Ascending aorta (tissue), 2 donors: ENCODE results near the gene NPRL2. TPM values are rescaled to one million over a fixed set of nuclear protein-coding genes. Genes with fewer than 3 reads are reported as not detected.

Source experiments
- DNase-seq, 2 donors: peaks; one replicate each; pipeline ENCODE4 v3.0.0-alpha.2; 2019; ENCODE audit warnings: low spot score in 2 of 2
- H3K27ac ChIP-seq, 2 donors: fragments of 200-600 bp; sonication (generic); one replicate each; pipeline ENCODE4 v1.5.1; 2016 to 2017; ENCODE audit warnings: mild to moderate bottlenecking in 1 of 2
- H3K27me3 ChIP-seq: fragments of 200-600 bp; sonication (generic); one replicate; pipeline ENCODE4 v1.5.1; 2017
- H3K36me3 ChIP-seq, 2 donors: fragments of 200-600 bp; sonication (generic); one replicate each; pipeline ENCODE4 v1.5.1; 2016
- H3K4me1 ChIP-seq, 2 donors: fragments of 200-600 bp; sonication (generic); one replicate each; pipeline ENCODE4 v1.5.1; 2016 to 2017; ENCODE audit warnings: mild to moderate bottlenecking in 1 of 2
- H3K4me3 ChIP-seq, 2 donors: fragments of 200-600 bp; sonication (generic); one replicate each; pipeline ENCODE4 v1.5.1; 2016 to 2017; ENCODE audit warnings: mild to moderate bottlenecking in 1 of 2
- H3K9me3 ChIP-seq, 2 donors: fragments of 200-600 bp; sonication (generic); one replicate each; pipeline ENCODE4 v1.5.1; 2016
- CTCF ChIP-seq, 3 experiments: fragments of 200-600 bp in 2 of 3; fragments of 450-650 bp in 1 of 3; sonication (generic) in 2 of 3; IDR thresholded peaks; one replicate each; pipeline ENCODE4 v1.5.1; 2016 to 2019; ENCODE audit warnings: antibody characterized with exemption in 3 of 3, mild to moderate bottlenecking in 1 of 3, moderate library complexity in 1 of 3
- intact Hi-C: fragments of 100-400 bp; cut with DNase I; formaldehyde crosslinking; loops from one replicate; pipeline ENCODE4 v1.15.1; 2023
- total RNA-seq: library from RNA; depleted of rRNA; stranded (reverse); fragments of >200 nt; gene quantifications from one replicate; pipeline ENCODE4 v1.1.0, GENCODE V29; 2016

Gene NPRL2
- total RNA-seq, 1 donor from 2014 or later = 37.8 TPM

GRCh38 chr3:50345008-50345407, 5.6 kb downstream of the NPRL2 start:
- Histone ChIP-seq H3K4me1 (peaks cover 20 to 31% of the 10 kb centered on the region in 2 donors), H3K9me3 (no peaks in the 10 kb centered on the region), H3K27me3 (no peaks in the 10 kb centered on the region), H3K4me3 (peak overlapping the region; percentile 43 to 63), H3K36me3 (peaks cover 0 to 13% of the 10 kb centered on the region in 2 donors), H3K27ac (no peak overlapping the region)
- intact Hi-C loops = no loop called here
- no peak for TF ChIP-seq CTCF (IDR thresholded peaks at IDR 0.05)
- no peak for DNase-seq

GRCh38 chr3:50342813-50343633, 7.6 kb downstream of the NPRL2 start:
- TF ChIP-seq CTCF (IDR thresholded peaks at IDR 0.05) = no peak
- Histone ChIP-seq H3K4me3 (no peak overlapping the region), H3K36me3 (peaks cover 0 to 6% of the 10 kb centered on the region in 2 donors), H3K27ac (no peak overlapping the region), H3K4me1 (peaks cover 20 to 41% of the 10 kb centered on the region in 2 donors), H3K9me3 (no peaks in the 10 kb centered on the region), H3K27me3 (no peaks in the 10 kb centered on the region)
- DNase-seq = no peak
- intact Hi-C loops = no loop called here

GRCh38 chr3:50341996-50342650, 8.5 kb downstream of the NPRL2 start:
- intact Hi-C loops = no loop called here
- no peak for DNase-seq
- TF ChIP-seq CTCF (IDR thresholded peaks at IDR 0.05) = no peak
- peaks cover 21 to 45% of the 10 kb centered on the region in 2 donors for H3K4me1 ChIP-seq
- H3K27me3 ChIP-seq = no peaks in the 10 kb centered on the region
- H3K4me3 ChIP-seq = peak overlapping the region in 1 of 2 donors; percentile 96
- H3K9me3 ChIP-seq = no peaks in the 10 kb centered on the region
- H3K27ac ChIP-seq = no peak overlapping the region
- H3K36me3 ChIP-seq = no peaks in the 10 kb centered on the region

GRCh38 chr3:50341537-50341936, 9.0 kb downstream of the NPRL2 start:
- H3K36me3 ChIP-seq = no peaks in the 10 kb centered on the region
- H3K27me3 ChIP-seq = no peaks in the 10 kb centered on the region
- H3K27ac ChIP-seq = peak overlapping the region; percentile 99
- no peak for TF ChIP-seq CTCF (IDR thresholded peaks at IDR 0.05)
- DNase-seq = no peak
- intact Hi-C loops = no loop called here
- H3K4me1 ChIP-seq = peaks cover 21 to 45% of the 10 kb centered on the region in 2 donors
- no peaks in the 10 kb centered on the region for H3K9me3 ChIP-seq
- peak overlapping the region in 1 of 2 donors; percentile 96 for H3K4me3 ChIP-seq

- peak within 1 kb of the TSS; percentile 68 to 96 for H3K4me3 ChIP-seq
- intact Hi-C loops = no loop called here
- no peaks in the 10 kb centered on the region for H3K36me3 ChIP-seq
- TF ChIP-seq CTCF (IDR thresholded peaks at IDR 0.05) = no peak
- H3K27ac ChIP-seq = peak within 1 kb of the TSS; percentile 99
- no peaks in the 10 kb centered on the region for H3K27me3 ChIP-seq
- no peaks in the 10 kb centered on the region for H3K9me3 ChIP-seq
- peak; percentile 58 to 86 for DNase-seq
- peaks cover 20 to 52% of the 10 kb centered on the region in 2 donors for H3K4me1 ChIP-seq
Measured at GRCh38 chr3:50340448-50341329, 9.9 kb downstream of the NPRL2 start, which contains the start of gene RASSF1. Gene RASSF1 (minus strand): TSS chr3:50340836. CDS start chr3:50340805, 31 bp downstream.
